OCI-LY3 (cell line): ENCODE results near the gene POU2AF1.

ENCODE experiments used
- H2AFZ ChIP-seq: fragments of 200-600, 300-600 bp; shearing (Covaris generic); 2 replicates; pipeline ENCODE4 v1.6.0; 2014; ENCODE audit warnings: antibody characterized with exemption, low read depth, low read length
- H3K27ac ChIP-seq: fragments of 200-600, 300-600 bp; sonication (generic); 2 replicates; pipeline ENCODE4 v1.5.1; 2014; ENCODE audit warnings: mild to moderate bottlenecking, low read length, moderate library complexity, mixed read lengths
- H3K27me3 ChIP-seq: fragments of 200-600, 300-600 bp; sonication (generic); 2 replicates; pipeline ENCODE4 v1.6.1; 2014; ENCODE audit warnings: low read depth, low read length, mixed read lengths
- H3K36me3 ChIP-seq: fragments of 200-600, 300-600 bp; sonication (generic); replicated peaks from 2 replicates; pipeline ENCODE3; 2014; ENCODE audit warnings: low read depth, low read length, mixed read lengths
- H3K4me1 ChIP-seq: fragments of 300-600, 200-600 bp; sonication (generic); 2 replicates; pipeline ENCODE4 v1.6.1; 2014; ENCODE audit warnings: low read length, mixed read lengths
- H3K4me2 ChIP-seq: fragments of 200-600, 300-600 bp; sonication (generic); 2 replicates; pipeline ENCODE4 v1.6.1; 2014; ENCODE audit warnings: low read length, mixed read lengths
- H3K4me3 ChIP-seq: fragments of 300-600, 200-600 bp; sonication (generic); 2 replicates; pipeline ENCODE4 v1.5.1; 2014; ENCODE audit warnings: antibody characterized with exemption, mild to moderate bottlenecking, low read length, moderate library complexity
- H3K79me2 ChIP-seq: fragments of 300-600, 200-600 bp; shearing (Covaris generic); 2 replicates; pipeline ENCODE4 v1.6.1; 2014; ENCODE audit warnings: mild to moderate bottlenecking, low read length, mixed read lengths
- H3K9ac ChIP-seq: fragments of 300-600, 200-600 bp; shearing (Covaris generic); 2 replicates; pipeline ENCODE4 v1.6.0; 2014; ENCODE audit warnings: mild to moderate bottlenecking, low read length, moderate library complexity
- H3K9me3 ChIP-seq: fragments of 200-600, 300-600 bp; shearing (Covaris generic); 2 replicates; pipeline ENCODE4 v1.6.1; 2014; ENCODE audit warnings: low read length, mixed read lengths; ENCODE audit not compliant: insufficient read depth
- H4K20me1 ChIP-seq: fragments of 200-600, 300-600 bp; sonication (generic); 2 replicates; pipeline ENCODE4 v1.6.1; 2016; ENCODE audit warnings: low read length, mixed read lengths; ENCODE audit not compliant: insufficient read depth
- CTCF ChIP-seq: fragments of 200-600, 300-600 bp; sonication (generic); IDR thresholded peaks from 2 replicates; pipeline ENCODE4 v1.5.1; 2014; ENCODE audit warnings: antibody characterized with exemption, low read length, low read depth
- EZH2phosphoT487 ChIP-seq: fragments of 200-600 bp; shearing (Covaris generic); IDR thresholded peaks from 2 replicates; pipeline ENCODE4 v1.6.1; 2018; ENCODE audit warnings: antibody characterized with exemption, mixed run types, low read depth

POU2AF1 gene

DNA sequence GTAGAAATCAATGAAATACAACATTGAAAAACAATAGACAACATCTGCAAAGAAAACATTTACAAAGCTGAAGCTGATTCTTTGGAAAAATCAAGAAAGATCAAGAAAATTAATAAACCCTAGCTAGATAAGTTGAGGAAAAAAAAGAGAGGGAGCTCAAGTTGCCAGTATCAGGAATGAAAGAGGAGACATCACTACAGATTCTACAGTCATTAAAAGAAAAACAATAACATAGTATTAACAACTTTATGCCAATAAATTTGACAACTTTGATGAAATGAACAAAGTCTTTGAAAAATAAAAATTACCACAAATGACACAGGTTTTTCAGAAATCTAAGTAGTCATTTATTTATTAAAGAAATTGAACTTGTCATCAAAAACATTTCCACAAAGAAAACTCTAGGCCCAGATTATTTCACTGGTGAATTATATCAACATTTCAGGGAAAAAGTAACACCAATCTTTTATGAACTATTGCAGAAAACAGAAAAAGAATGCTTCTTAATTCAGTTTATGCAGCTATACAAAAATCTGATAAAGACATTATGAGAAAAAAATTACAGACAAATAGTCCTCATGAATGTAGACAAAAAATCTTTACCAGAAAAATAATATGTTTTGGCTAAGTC lies 39.2 kb downstream of the POU2AF1 start:
- H4K20me1 ChIP-seq: no peaks in the 10 kb centered on the region
- no peak overlapping the region for H3K4me3 ChIP-seq
- H3K36me3 ChIP-seq: peaks cover 5% of the 10 kb centered on the region
- no peaks in the 10 kb centered on the region for H3K9me3 ChIP-seq
- H3K79me2 ChIP-seq: no peaks in the 10 kb centered on the region
- H3K27ac ChIP-seq: no peak overlapping the region
- no peaks in the 10 kb centered on the region for H3K27me3 ChIP-seq
- no peak overlapping the region for H3K4me2 ChIP-seq
- no peak overlapping the region for H2AFZ ChIP-seq
- H3K4me1 ChIP-seq: no peaks in the 10 kb centered on the region
- no peak overlapping the region for H3K9ac ChIP-seq
- no peak for TF ChIP-seq CTCF

- H3K9ac ChIP-seq: no peak overlapping the region
- no peak overlapping the region for H3K4me2 ChIP-seq
- H3K79me2 ChIP-seq: no peaks in the 10 kb centered on the region
- no peaks in the 10 kb centered on the region for H4K20me1 ChIP-seq
- no peak overlapping the region for H3K4me3 ChIP-seq
- H2AFZ ChIP-seq: no peak overlapping the region
- no peaks in the 10 kb centered on the region for H3K27me3 ChIP-seq
- no peak for TF ChIP-seq EZH2phosphoT487
- no peak for TF ChIP-seq CTCF
- H3K9me3 ChIP-seq: no peaks in the 10 kb centered on the region
- H3K4me1 ChIP-seq: no peaks in the 10 kb centered on the region
- peaks cover 5% of the 10 kb centered on the region for H3K36me3 ChIP-seq
- no peak overlapping the region for H3K27ac ChIP-seq
These were observed 42.4 kb downstream of the POU2AF1 start for GRCh38 chr11:111336582-111337256.

DNA sequence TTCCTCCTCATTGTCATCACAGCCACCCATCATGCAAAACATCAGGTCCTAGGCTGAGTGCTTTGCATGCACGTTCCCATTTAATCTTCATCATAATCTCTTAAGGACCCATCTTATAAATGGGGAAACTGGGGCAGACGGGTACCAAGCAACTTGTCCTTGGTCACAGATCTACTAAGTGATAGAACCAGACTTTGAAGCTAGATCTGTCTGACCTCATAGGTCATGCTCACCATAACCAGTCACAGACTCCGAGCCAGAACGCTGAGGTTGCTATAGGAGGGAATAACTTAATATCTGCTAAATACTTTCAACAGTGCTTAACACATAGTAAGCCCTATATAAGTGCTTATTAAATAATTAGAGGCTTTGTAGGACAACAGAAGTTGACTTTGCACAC lies 43.0 kb downstream of the POU2AF1 start:
- no peak overlapping the region for H2AFZ ChIP-seq
- no peak overlapping the region for H3K9ac ChIP-seq
- peaks cover 5% of the 10 kb centered on the region for H3K36me3 ChIP-seq
- H3K79me2 ChIP-seq: no peaks in the 10 kb centered on the region
- H3K4me2 ChIP-seq: no peak overlapping the region
- no peaks in the 10 kb centered on the region for H4K20me1 ChIP-seq
- no peaks in the 10 kb centered on the region for H3K4me1 ChIP-seq
- H3K27ac ChIP-seq: no peak overlapping the region
- no peaks in the 10 kb centered on the region for H3K9me3 ChIP-seq
- no peak overlapping the region for H3K4me3 ChIP-seq
- no peak for TF ChIP-seq EZH2phosphoT487
- no peak for TF ChIP-seq CTCF
- no peaks in the 10 kb centered on the region for H3K27me3 ChIP-seq

- H3K27ac ChIP-seq: no peak overlapping the region
- H3K9ac ChIP-seq: no peak overlapping the region
- H4K20me1 ChIP-seq: no peaks in the 10 kb centered on the region
- H3K27me3 ChIP-seq: no peaks in the 10 kb centered on the region
- no peaks in the 10 kb centered on the region for H3K79me2 ChIP-seq
- H2AFZ ChIP-seq: no peak overlapping the region
- peaks cover 5% of the 10 kb centered on the region for H3K36me3 ChIP-seq
- H3K4me2 ChIP-seq: no peak overlapping the region
- TF ChIP-seq CTCF: no peak
- TF ChIP-seq EZH2phosphoT487: no peak
- no peaks in the 10 kb centered on the region for H3K4me1 ChIP-seq
- no peak overlapping the region for H3K4me3 ChIP-seq
- no peaks in the 10 kb centered on the region for H3K9me3 ChIP-seq
These were observed 43.5 kb downstream of the POU2AF1 start for GRCh38 chr11:111335549-111335948.
